Caco-2 (cell line): ENCODE results near the gene DIABLO. TPM values are rescaled to one million over a fixed set of nuclear protein-coding genes. Genes with fewer than 3 reads are reported as not detected.

Experiments used
- BruUV-seq: library from RNA; stranded (reverse); fragments of 400-500 nt; replicated peaks from 2 replicates; lab custom pipeline; 2021; lab: Mats Ljungman, UMichigan
- CTCF ChIA-PET: fragments of 300-600 bp; sonication (Branson Sonifier 250); formaldehyde crosslinking; loops from one replicate; lab custom pipeline; 2022; ENCODE audit warnings: antibody characterized with exemption; lab: Charles Lee
- POLR2A ChIA-PET: fragments of 300-600 bp; sonication (Branson Sonifier 250); formaldehyde crosslinking; loops from one replicate; lab custom pipeline; 2022; ENCODE audit warnings: antibody characterized with exemption; lab: Charles Lee
- DNase-seq, 2 experiments: peaks; one replicate each; pipeline versions ENCODE4 v3.0.0 to v3.0.0-alpha.2; 2020 to 2022
- H3K27me3 ChIP-seq: replicated peaks from 2 replicates; pipeline ENCODE4 v1.6.0; 2011; ENCODE audit warnings: low read length; ENCODE audit not compliant: control insufficient read depth, insufficient read depth
- H3K36me3 ChIP-seq: 2 replicates; pipeline ENCODE4 v1.5.1; 2011; ENCODE audit warnings: low read length; ENCODE audit not compliant: control insufficient read depth, insufficient read depth
- H3K4me1 ChIP-seq: fragments of 250-450 bp; sonication (Bioruptor Pico); 2 replicates; pipeline ENCODE4 v1.5.1; 2020; ENCODE audit warnings: mild to moderate bottlenecking
- H3K4me3 ChIP-seq: 2 replicates; pipeline ENCODE4 v1.5.1; 2011; ENCODE audit warnings: low read depth, mild to moderate bottlenecking, control low read depth, low read length
- H3K9me3 ChIP-seq: fragments of 250-450 bp; sonication (Bioruptor Pico); 2 replicates; pipeline ENCODE4 v1.5.1; 2020; ENCODE audit warnings: mild to moderate bottlenecking, moderate library complexity
- H3K27ac Mint-ChIP-seq: one replicate; pipeline ENCODE4 v1.8.0; 2022; ENCODE audit warnings: mixed read lengths; ENCODE audit not compliant: unreplicated experiment
- H3K27me3 Mint-ChIP-seq: one replicate; pipeline ENCODE4 v1.8.0; 2022; ENCODE audit warnings: mixed read lengths; ENCODE audit not compliant: insufficient read depth, unreplicated experiment
- H3K36me3 Mint-ChIP-seq: one replicate; pipeline ENCODE4 v1.8.0; 2022; ENCODE audit warnings: mild to moderate bottlenecking, mixed read lengths; ENCODE audit not compliant: insufficient read depth, unreplicated experiment
- H3K4me1 Mint-ChIP-seq: one replicate; pipeline ENCODE4 v1.8.0; 2022; ENCODE audit warnings: low read depth, mixed read lengths; ENCODE audit not compliant: unreplicated experiment
- H3K4me3 Mint-ChIP-seq: one replicate; pipeline ENCODE4 v1.8.0; 2022; ENCODE audit warnings: mild to moderate bottlenecking, moderate library complexity, mixed read lengths; ENCODE audit not compliant: unreplicated experiment
- H3K9me3 Mint-ChIP-seq: one replicate; pipeline ENCODE4 v1.8.0; 2022; ENCODE audit warnings: mixed read lengths; ENCODE audit not compliant: unreplicated experiment
- intact Hi-C: fragments of 100-400 bp; cut with micrococcal nuclease; formaldehyde crosslinking; loops from one replicate; pipeline ENCODE4 v1.10.0; 2022; ENCODE audit not compliant: unreplicated experiment
- total RNA-seq: library from RNA; stranded (reverse); gene quantifications from 2 replicates; pipeline ENCODE4 v1.2.3, GENCODE V29; 2022
- TF ChIP-seq, protein P1 (sequence below), 2 experiments: fragments of 200-600 bp in 1 of 2; IDR thresholded peaks; 1 replicate in 1 of 2; 2 replicates in 1 of 2; pipeline versions ENCODE4 v1.5.1 to v1.8.0; 2011 to 2022; ENCODE audit warnings: antibody characterized with exemption in 1 of 2, control low read depth in 1 of 2, inconsistent platforms in 1 of 2, low read depth in 1 of 2, low read length in 1 of 2, mild to moderate bottlenecking in 1 of 2, moderate library complexity in 1 of 2; ENCODE audit not compliant: insufficient read depth in 1 of 2, severe bottlenecking in 1 of 2, unreplicated experiment in 1 of 2

DIABLO gene
- total RNA-seq, 1 experiment from 2014 or later = 86.6 TPM

DNA sequence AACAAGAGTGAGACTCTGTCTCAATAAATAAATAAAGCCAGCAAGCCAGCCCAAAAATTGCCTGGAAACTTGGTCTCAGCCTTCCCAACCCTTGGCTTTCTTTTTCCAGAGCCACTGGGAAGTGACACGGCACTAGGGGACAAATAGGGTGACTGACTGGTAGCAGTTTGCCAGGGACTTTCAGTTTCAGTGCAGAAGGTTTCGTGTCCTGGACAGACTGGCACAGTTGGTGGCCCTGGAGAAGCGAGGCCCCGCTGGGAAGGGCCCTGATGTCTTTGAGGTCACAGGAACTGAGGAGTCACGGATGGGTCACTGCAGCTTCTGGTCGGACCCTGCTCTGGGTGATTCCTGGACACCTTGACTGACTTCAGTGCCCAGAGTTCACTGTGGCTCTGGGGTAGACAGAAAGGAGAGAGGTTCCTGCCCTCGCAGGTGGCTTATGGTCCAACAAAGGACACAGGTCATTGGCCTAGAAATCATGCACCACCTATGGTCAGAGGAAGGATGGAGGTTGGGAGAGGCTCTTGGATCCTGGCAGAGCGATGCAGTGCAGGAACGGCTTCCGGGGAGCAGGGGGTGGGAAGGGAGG is 40.3 kb downstream of the DIABLO start:
- Mint-ChIP-seq H3K4me1 (no peaks in the 10 kb centered on the region), H3K4me3 (no peak overlapping the region), H3K27ac (no peak overlapping the region), H3K9me3 (no peaks in the 10 kb centered on the region), H3K36me3 (no peaks in the 10 kb centered on the region), H3K27me3 (no peaks in the 10 kb centered on the region)
- H3K9me3 ChIP-seq = no peaks in the 10 kb centered on the region
- no TSS peak for BruUV-seq
- no peak for DNase-seq
- TF ChIP-seq, protein P1, sequence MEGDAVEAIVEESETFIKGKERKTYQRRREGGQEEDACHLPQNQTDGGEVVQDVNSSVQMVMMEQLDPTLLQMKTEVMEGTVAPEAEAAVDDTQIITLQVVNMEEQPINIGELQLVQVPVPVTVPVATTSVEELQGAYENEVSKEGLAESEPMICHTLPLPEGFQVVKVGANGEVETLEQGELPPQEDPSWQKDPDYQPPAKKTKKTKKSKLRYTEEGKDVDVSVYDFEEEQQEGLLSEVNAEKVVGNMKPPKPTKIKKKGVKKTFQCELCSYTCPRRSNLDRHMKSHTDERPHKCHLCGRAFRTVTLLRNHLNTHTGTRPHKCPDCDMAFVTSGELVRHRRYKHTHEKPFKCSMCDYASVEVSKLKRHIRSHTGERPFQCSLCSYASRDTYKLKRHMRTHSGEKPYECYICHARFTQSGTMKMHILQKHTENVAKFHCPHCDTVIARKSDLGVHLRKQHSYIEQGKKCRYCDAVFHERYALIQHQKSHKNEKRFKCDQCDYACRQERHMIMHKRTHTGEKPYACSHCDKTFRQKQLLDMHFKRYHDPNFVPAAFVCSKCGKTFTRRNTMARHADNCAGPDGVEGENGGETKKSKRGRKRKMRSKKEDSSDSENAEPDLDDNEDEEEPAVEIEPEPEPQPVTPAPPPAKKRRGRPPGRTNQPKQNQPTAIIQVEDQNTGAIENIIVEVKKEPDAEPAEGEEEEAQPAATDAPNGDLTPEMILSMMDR (IDR thresholded peaks at IDR 0.05; ENCODE audit: insufficient read depth in 1 of 2, low read depth in 1 of 2, low read length in 1 of 2, severe bottlenecking in 1 of 2, unreplicated experiment in 1 of 2) = no peak
- POLR2A ChIA-PET = no interaction called here
- no peaks in the 10 kb centered on the region for H3K36me3 ChIP-seq
- no peak overlapping the region for H3K4me3 ChIP-seq
- intact Hi-C loops = no loop called here
- no peaks in the 10 kb centered on the region for H3K27me3 ChIP-seq
- CTCF ChIA-PET = no interaction called here
- no peaks in the 10 kb centered on the region for H3K4me1 ChIP-seq

DNA sequence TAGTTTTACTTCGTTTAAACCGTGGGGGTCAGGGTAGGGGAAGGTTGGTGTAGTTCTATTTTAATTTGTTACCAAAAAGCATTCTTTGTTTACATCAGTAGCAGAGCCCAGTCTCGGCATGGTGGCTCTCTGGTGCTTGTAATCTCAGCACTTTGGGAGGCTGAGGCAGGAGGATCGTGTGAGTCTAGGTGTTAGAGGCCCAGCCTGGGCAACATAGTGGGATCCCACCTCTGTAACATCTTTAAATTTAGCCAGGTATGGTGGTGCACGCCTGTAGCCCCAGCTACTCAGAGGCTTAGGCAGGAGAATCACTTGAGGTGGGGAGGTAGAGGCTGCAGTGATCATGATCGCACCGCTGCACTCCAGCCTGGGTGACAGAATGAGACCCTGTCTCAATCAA is 40.8 kb downstream of the DIABLO start:
- CTCF ChIA-PET = no interaction called here

DNA sequence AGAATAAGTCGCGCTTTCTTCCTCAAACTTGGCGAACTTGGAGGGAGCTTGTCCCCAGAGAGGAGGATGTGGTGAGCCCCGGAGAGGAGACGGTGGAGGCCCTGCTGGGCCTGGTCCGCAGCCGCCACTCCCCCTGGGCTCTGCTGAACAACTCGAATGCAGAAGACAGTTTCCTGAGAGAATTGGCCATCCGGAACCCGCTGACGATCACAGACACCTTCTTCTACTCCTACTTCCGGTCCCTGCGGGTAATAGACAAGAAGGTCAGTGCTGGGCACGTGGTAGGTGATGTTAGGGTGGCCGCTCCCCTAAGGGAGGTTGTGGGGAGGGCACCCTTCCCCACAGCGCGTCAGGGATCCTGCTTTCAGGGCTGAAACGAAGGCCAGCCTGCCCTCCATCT is 41.3 kb downstream of the DIABLO start:
- Histone ChIP-seq H3K9me3 (no peaks in the 10 kb centered on the region), H3K4me3 (no peak overlapping the region), H3K36me3 (no peaks in the 10 kb centered on the region), H3K27me3 (no peaks in the 10 kb centered on the region), H3K4me1 (no peaks in the 10 kb centered on the region)
- H3K36me3 Mint-ChIP-seq = no peaks in the 10 kb centered on the region
- POLR2A ChIA-PET = no interaction called here
- H3K4me3 Mint-ChIP-seq = no peak overlapping the region
- CTCF ChIA-PET = no interaction called here
- no peaks in the 10 kb centered on the region for H3K27me3 Mint-ChIP-seq
- no peak overlapping the region for H3K27ac Mint-ChIP-seq
- no peak for DNase-seq
- TF ChIP-seq, protein P1 (IDR thresholded peaks at IDR 0.05; ENCODE audit: insufficient read depth in 1 of 2, low read depth in 1 of 2, low read length in 1 of 2, severe bottlenecking in 1 of 2, unreplicated experiment in 1 of 2) = no peak
- H3K4me1 Mint-ChIP-seq = no peaks in the 10 kb centered on the region
- intact Hi-C loops = no loop called here
- no peaks in the 10 kb centered on the region for H3K9me3 Mint-ChIP-seq
- BruUV-seq = no TSS peak

More for the DNA sequence above, 40.8 kb downstream of the DIABLO start:
- DNase-seq = no peak
- BruUV-seq = no TSS peak
- POLR2A ChIA-PET = no interaction called here
- Histone ChIP-seq H3K27me3 (no peaks in the 10 kb centered on the region), H3K4me1 (no peaks in the 10 kb centered on the region), H3K4me3 (no peak overlapping the region), H3K36me3 (no peaks in the 10 kb centered on the region), H3K9me3 (no peaks in the 10 kb centered on the region)
- Mint-ChIP-seq H3K27ac (no peak overlapping the region), H3K4me1 (no peaks in the 10 kb centered on the region), H3K4me3 (no peak overlapping the region), H3K36me3 (no peaks in the 10 kb centered on the region), H3K27me3 (no peaks in the 10 kb centered on the region), H3K9me3 (no peaks in the 10 kb centered on the region)
- intact Hi-C loops = no loop called here
- TF ChIP-seq, protein P1 (IDR thresholded peaks at IDR 0.05; ENCODE audit: insufficient read depth in 1 of 2, low read depth in 1 of 2, low read length in 1 of 2, severe bottlenecking in 1 of 2, unreplicated experiment in 1 of 2) = no peak
